Ovary (tissue), 3 donors: ENCODE results near the gene JAM3.

Source experiments
- POLR2A ChIP-seq: fragments of 450-650 bp; IDR thresholded peaks from one replicate; pipeline ENCODE4 v1.6.1; 2017; ENCODE audit warnings: antibody characterized with exemption, mild to moderate bottlenecking, moderate library complexity
- TF ChIP-seq, protein P1 (sequence below), 3 donors: fragments of 450-650 bp in 2 of 3; fragments of 200-600 bp in 1 of 3; IDR thresholded peaks; one replicate each; pipeline versions ENCODE4 v1.5.1 to v1.8.0; 2016 to 2022; ENCODE audit warnings: antibody characterized with exemption in 3 of 3, mild to moderate bottlenecking in 1 of 3
- donor health status: DM: no; HTN: no; CAD: no.

DNA sequence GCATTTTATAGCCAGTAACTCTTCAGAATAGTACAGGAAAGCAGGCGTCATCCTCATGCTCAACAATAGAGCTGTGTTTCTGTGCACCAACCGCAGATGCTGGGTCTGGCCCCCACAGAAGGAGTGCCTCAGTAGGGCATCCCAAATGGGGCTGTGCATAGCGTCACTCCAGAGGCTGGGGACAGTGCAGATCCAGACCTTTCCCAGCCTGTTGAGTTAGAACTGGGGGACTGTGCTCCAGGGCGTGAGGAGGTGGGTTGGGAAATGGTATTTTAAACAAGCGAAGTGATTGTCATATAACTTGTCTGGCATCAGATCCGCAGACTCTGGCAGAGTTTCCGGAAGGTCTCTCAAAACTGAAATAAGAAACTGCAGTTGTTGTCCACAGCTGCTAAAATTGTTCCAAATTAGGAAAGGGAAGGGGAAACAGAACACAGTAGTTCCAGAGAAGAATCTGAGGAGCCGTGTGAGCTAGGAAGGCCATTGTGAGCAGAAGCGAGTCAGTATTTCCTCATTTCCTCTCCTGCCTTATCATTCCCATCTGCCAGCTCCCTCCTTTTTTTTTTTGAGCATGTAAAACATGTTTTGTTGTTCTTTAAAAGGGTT is 52.2 kb downstream of the JAM3 start:
- TF ChIP-seq POLR2A = no peak
- TF ChIP-seq, protein P1, sequence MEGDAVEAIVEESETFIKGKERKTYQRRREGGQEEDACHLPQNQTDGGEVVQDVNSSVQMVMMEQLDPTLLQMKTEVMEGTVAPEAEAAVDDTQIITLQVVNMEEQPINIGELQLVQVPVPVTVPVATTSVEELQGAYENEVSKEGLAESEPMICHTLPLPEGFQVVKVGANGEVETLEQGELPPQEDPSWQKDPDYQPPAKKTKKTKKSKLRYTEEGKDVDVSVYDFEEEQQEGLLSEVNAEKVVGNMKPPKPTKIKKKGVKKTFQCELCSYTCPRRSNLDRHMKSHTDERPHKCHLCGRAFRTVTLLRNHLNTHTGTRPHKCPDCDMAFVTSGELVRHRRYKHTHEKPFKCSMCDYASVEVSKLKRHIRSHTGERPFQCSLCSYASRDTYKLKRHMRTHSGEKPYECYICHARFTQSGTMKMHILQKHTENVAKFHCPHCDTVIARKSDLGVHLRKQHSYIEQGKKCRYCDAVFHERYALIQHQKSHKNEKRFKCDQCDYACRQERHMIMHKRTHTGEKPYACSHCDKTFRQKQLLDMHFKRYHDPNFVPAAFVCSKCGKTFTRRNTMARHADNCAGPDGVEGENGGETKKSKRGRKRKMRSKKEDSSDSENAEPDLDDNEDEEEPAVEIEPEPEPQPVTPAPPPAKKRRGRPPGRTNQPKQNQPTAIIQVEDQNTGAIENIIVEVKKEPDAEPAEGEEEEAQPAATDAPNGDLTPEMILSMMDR (IDR thresholded peaks at IDR 0.05) = no peak
